MCF 10A (cell line): ENCODE results near the gene SPATS2L. TPM values are rescaled to one million over a fixed set of nuclear protein-coding genes. Genes with fewer than 3 reads are reported as not detected.

Experiments used
- BruUV-seq: library from RNA; stranded (reverse); fragments of 400-500 nt; replicated peaks from 2 replicates; lab custom pipeline; 2021; lab: Mats Ljungman, UMichigan
- CTCF ChIA-PET: fragments of 300-600 bp; sonication (Branson Sonifier 250); formaldehyde crosslinking; extraction: SDS; loops from one replicate; lab custom pipeline; 2021; ENCODE audit warnings: antibody characterized with exemption, inconsistent platforms; lab: Yijun Ruan, JAX
- POLR2A ChIA-PET: fragments of 300-600, 350-650 bp; sonication (Branson Sonifier 250); formaldehyde crosslinking; extraction: SDS; loops from one replicate; lab custom pipeline; 2020; ENCODE audit warnings: antibody characterized with exemption, inconsistent platforms; lab: Yijun Ruan, JAX
- DNase-seq: peaks from one replicate; pipeline ENCODE4 v3.0.0-alpha.2; 2018; ENCODE audit not compliant: unreplicated experiment
- H3K27ac Mint-ChIP-seq: one replicate; pipeline ENCODE4 v1.8.0; 2022; ENCODE audit warnings: mild to moderate bottlenecking, low read depth, mixed read lengths; ENCODE audit not compliant: unreplicated experiment
- H3K27me3 Mint-ChIP-seq: one replicate; pipeline ENCODE4 v1.8.0; 2022; ENCODE audit warnings: mixed read lengths; ENCODE audit not compliant: insufficient read depth, unreplicated experiment
- H3K36me3 Mint-ChIP-seq: one replicate; pipeline ENCODE4 v1.8.0; 2022; ENCODE audit warnings: mild to moderate bottlenecking, moderate library complexity, mixed read lengths; ENCODE audit not compliant: insufficient read depth, unreplicated experiment
- H3K4me1 Mint-ChIP-seq: one replicate; pipeline ENCODE4 v1.8.0; 2022; ENCODE audit warnings: mixed read lengths; ENCODE audit not compliant: insufficient read depth, unreplicated experiment
- H3K4me3 Mint-ChIP-seq: one replicate; pipeline ENCODE4 v1.8.0; 2022; ENCODE audit warnings: mild to moderate bottlenecking, moderate library complexity, mixed read lengths; ENCODE audit not compliant: unreplicated experiment
- H3K9me3 Mint-ChIP-seq: one replicate; pipeline ENCODE4 v1.8.0; 2022; ENCODE audit warnings: mixed read lengths; ENCODE audit not compliant: unreplicated experiment
- intact Hi-C: fragments of 100-400 bp; cut with micrococcal nuclease; formaldehyde crosslinking; loops from 2 replicates; pipeline ENCODE4 v1.14.1; 2022
- total RNA-seq: library from RNA; stranded (reverse); gene quantifications from 2 replicates; pipeline ENCODE4 v1.2.3, GENCODE V29; 2022
- TF ChIP-seq, protein P1 (sequence below): fragments of 200-600 bp; IDR thresholded peaks from one replicate; pipeline ENCODE4 v1.8.0; 2022; ENCODE audit warnings: antibody characterized with exemption, mild to moderate bottlenecking; ENCODE audit not compliant: unreplicated experiment

The SPATS2L gene
- total RNA-seq, 1 experiment from 2014 or later = 68.3 TPM

DNA sequence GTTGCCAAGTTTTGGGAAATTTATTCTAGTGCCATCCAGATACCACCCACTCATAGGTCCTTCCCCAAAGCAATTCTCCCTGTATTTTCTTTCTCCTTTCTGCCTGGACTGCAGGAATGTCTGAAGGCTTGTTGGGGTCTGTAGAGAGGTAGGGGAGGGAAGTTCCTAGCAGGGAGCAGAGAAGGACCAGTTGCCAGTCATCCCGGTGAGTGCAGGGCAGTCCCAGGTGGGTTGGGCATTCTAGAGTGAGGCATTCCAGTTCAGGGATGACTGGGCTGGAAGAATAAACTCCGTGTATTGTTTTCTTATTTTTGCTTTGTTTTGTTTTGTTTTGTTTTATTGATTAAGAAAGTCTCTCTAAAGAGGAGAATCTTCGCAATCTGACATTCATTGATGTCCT is 58.1 kb downstream of the SPATS2L start:
- Mint-ChIP-seq H3K9me3 (no peaks in the 10 kb centered on the region), H3K27me3 (no peaks in the 10 kb centered on the region), H3K27ac (no peak overlapping the region), H3K4me1 (peaks cover 11% of the 10 kb centered on the region), H3K4me3 (no peak overlapping the region), H3K36me3 (no peaks in the 10 kb centered on the region)
- intact Hi-C loops = no loop called here
- DNase-seq = no peak
- no TSS peak for BruUV-seq
- TF ChIP-seq, protein P1, sequence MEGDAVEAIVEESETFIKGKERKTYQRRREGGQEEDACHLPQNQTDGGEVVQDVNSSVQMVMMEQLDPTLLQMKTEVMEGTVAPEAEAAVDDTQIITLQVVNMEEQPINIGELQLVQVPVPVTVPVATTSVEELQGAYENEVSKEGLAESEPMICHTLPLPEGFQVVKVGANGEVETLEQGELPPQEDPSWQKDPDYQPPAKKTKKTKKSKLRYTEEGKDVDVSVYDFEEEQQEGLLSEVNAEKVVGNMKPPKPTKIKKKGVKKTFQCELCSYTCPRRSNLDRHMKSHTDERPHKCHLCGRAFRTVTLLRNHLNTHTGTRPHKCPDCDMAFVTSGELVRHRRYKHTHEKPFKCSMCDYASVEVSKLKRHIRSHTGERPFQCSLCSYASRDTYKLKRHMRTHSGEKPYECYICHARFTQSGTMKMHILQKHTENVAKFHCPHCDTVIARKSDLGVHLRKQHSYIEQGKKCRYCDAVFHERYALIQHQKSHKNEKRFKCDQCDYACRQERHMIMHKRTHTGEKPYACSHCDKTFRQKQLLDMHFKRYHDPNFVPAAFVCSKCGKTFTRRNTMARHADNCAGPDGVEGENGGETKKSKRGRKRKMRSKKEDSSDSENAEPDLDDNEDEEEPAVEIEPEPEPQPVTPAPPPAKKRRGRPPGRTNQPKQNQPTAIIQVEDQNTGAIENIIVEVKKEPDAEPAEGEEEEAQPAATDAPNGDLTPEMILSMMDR = no peak
- ChIA-PET CTCF (no interaction called here), POLR2A (interaction anchor here (0.6 to 1.1 kb wide), 2 partner anchors 17 to 19 kb away, joined by 3 read pairs; no protein-coding TSS in a partner anchor)

DNA sequence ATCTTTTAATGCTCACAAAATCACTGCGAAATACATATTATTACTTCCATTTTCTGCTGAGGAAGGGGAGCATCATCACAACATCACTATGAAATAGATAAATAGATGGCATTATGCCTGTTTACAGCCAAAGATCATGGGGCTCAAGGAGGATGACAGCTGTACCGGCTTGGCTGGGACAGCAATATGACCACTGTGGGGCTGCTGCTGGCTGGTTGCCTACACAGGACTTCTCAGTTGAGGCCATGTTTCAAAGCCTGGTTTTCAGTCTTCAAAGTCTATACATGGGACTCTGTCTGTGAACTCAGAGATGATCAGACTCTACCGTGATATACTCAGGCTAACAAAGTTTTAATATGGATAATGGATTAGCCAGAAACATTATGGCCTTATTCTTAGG is 58.7 kb downstream of the SPATS2L start:
- H3K4me1 Mint-ChIP-seq = peaks cover 11% of the 10 kb centered on the region
- BruUV-seq = no TSS peak
- POLR2A ChIA-PET = interaction anchor here (1.1 kb wide), 1 partner anchor 18 kb away, joined by 3 read pairs; no protein-coding TSS in a partner anchor
- no peak overlapping the region for H3K27ac Mint-ChIP-seq
- H3K36me3 Mint-ChIP-seq = no peaks in the 10 kb centered on the region
- no peak for DNase-seq
- intact Hi-C loops = no loop called here
- CTCF ChIA-PET = interaction anchor here (0.5 to 1.1 kb wide), 2 partner anchors 9 to 470 kb away, joined by 3 read pairs; no protein-coding TSS in a partner anchor
- no peaks in the 10 kb centered on the region for H3K27me3 Mint-ChIP-seq
- no peaks in the 10 kb centered on the region for H3K9me3 Mint-ChIP-seq
- H3K4me3 Mint-ChIP-seq = no peak overlapping the region
- TF ChIP-seq, protein P1 = no peak

DNA sequence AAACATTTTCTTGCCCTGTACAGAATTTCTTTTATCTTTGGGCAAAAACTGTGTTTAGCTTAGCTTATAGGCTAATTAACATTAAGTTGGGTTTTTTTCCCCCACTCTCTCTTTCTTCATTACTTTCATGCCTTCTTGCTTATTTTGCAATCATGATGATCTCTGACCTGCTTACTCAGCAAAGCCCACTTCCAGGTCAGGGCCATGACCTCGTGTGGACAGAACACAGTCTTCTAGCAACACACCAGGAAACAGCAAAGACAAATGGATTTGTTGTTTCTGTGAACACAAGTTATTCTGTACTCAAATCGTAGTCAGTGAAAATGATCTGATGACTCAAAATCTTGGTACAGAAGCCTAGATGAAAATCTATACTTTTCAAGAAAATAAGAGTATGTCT is 60.7 kb downstream of the SPATS2L start:
- no TSS peak for BruUV-seq
- TF ChIP-seq, protein P1 = no peak
- DNase-seq = no peak
- H3K9me3 Mint-ChIP-seq = no peaks in the 10 kb centered on the region
- no peak overlapping the region for H3K27ac Mint-ChIP-seq
- H3K36me3 Mint-ChIP-seq = peaks cover 4% of the 10 kb centered on the region
- POLR2A ChIA-PET = interaction anchor here (0.8 kb wide), 1 partner anchor 86 kb away, joined by 3 read pairs; no protein-coding TSS in a partner anchor
- peaks cover 6% of the 10 kb centered on the region for H3K4me1 Mint-ChIP-seq
- CTCF ChIA-PET = interaction anchor here (0.8 kb wide), 1 partner anchor 12 kb away, joined by 3 read pairs; no protein-coding TSS in a partner anchor
- H3K4me3 Mint-ChIP-seq = no peak overlapping the region
- intact Hi-C loops = no loop called here
- H3K27me3 Mint-ChIP-seq = no peaks in the 10 kb centered on the region

DNA sequence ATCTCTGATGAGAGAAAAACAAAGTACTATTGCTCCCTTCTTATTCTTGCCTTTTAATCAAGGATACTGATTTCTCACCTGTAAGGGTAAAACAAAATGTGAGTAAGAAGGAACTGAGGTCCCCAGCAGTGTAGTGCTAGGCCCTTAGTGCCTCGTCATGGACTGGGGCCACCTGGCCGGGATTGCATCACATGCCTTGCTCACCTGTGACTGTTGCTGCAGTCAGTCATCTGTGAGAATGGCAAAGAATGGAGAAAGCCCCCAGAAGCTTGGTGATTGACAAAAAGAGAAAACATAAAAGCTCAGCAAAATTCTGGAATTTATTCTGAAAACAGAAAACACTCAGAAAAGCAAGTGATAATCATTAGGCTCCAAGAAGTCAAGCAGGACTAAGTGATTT is 63.4 kb downstream of the SPATS2L start:
- ChIA-PET POLR2A (interaction anchor here (0.6 kb wide), 1 partner anchor 16 kb away, joined by 3 read pairs; no protein-coding TSS in a partner anchor), CTCF (no interaction called here)
- DNase-seq = peak; percentile 24
- peaks cover 16% of the 10 kb centered on the region for H3K4me1 Mint-ChIP-seq
- no peaks in the 10 kb centered on the region for H3K27me3 Mint-ChIP-seq
- BruUV-seq = no TSS peak
- intact Hi-C loops = loop anchor here (5.0 kb wide), 1 partner anchor 63 kb away; the partner anchor contains the start of gene SPATS2L
- TF ChIP-seq, protein P1 = no peak
- H3K4me3 Mint-ChIP-seq = no peak overlapping the region
- peaks cover 6% of the 10 kb centered on the region for H3K36me3 Mint-ChIP-seq
- no peaks in the 10 kb centered on the region for H3K9me3 Mint-ChIP-seq
- no peak overlapping the region for H3K27ac Mint-ChIP-seq
